Activated T-helper 1 cell treated with Interleukin-2 at 50 U/mL for 16 hours (primary cell): ENCODE data around the gene DHDH.

Experiments used
- DNase-seq: peaks from one replicate; pipeline ENCODE4 v3.0.0-alpha.2; 2020; ENCODE audit warnings: low read depth

The DHDH gene

GRCh38 chr19:48993175-48994034, 59.9 kb downstream of the DHDH start, which contains the start of the genes GYS1 and RUVBL2:
Gene GYS1, minus strand, starts transcription at chr19:48993309. Its CDS starts 197 bp downstream, at chr19:48993112.
Gene RUVBL2, plus strand, starts transcription at chr19:48993887. Its CDS starts 25 bp downstream, at chr19:48993912.
- peak; percentile 99 for DNase-seq

GRCh38 chr19:48994035-48994386, 60.5 kb downstream of the DHDH start:
- no peak for DNase-seq
